Measurements from ENCODE around the gene SOX6. TPM values are rescaled to one million over a fixed set of nuclear protein-coding genes. Genes with fewer than 3 reads are reported as not detected.

Gene SOX6
- total and polyA plus RNA-seq, 2 of the 13 experiments (the other 11 are each of a cell fraction or from before 2014, with no cell fraction given), result 2.6 to 11.2 TPM

GRCh38 chr11:16000065-16000464 is 356.3 kb downstream of the SOX6 start (continued):
- TF ChIP-seq ZBTB40 (IDR thresholded peaks at IDR 0.05), result no peak
- TF ChIP-seq ZBTB40 (CRISPR knock-in tag; IDR thresholded peaks at IDR 0.05), result no peak
- TF ChIP-seq USF2 (IDR thresholded peaks at IDR 0.05; ENCODE audit: low read depth, low read length), result no peak
- TF ChIP-seq USF2 (CRISPR knock-in tag; IDR thresholded peaks at IDR 0.05; ENCODE audit: borderline replicate concordance), result no peak
- no peak for TF ChIP-seq ATAD3A (CRISPR knock-in tag; IDR thresholded peaks at IDR 0.05)
- TF ChIP-seq PHF8 (CRISPR knock-in tag; IDR thresholded peaks at IDR 0.05), result no peak
- TF ChIP-seq ZEB1 (IDR thresholded peaks at IDR 0.05; ENCODE audit: insufficient replicate concordance, low read depth), result no peak
- no peak for TF ChIP-seq ZNF205 (CRISPR knock-in tag; IDR thresholded peaks at IDR 0.05)
- no peak for TF ChIP-seq IRF2 (CRISPR knock-in tag; IDR thresholded peaks at IDR 0.05)
- no peak for TF ChIP-seq TFDP2 (CRISPR knock-in tag; IDR thresholded peaks at IDR 0.05)
- no peak for TF ChIP-seq ZNF484 (CRISPR knock-in tag; IDR thresholded peaks at IDR 0.05; ENCODE audit: borderline replicate concordance, low read depth)
- no peak for TF ChIP-seq ZNF414 (CRISPR knock-in tag; IDR thresholded peaks at IDR 0.05)
- no peak for TF ChIP-seq SCMH1 (CRISPR knock-in tag; IDR thresholded peaks at IDR 0.05; ENCODE audit: borderline replicate concordance)
- TF ChIP-seq ARNTL (CRISPR knock-in tag; IDR thresholded peaks at IDR 0.05), result no peak
- TF ChIP-seq NFYC (CRISPR knock-in tag; IDR thresholded peaks at IDR 0.05), result no peak
